Activated CD4-positive, CD25-positive, alpha-beta regulatory T cell treated with anti-CD3 and anti-CD28 coated beads, Interleukin-2, amount 50 U/mL, for 72 hours (primary cell): ENCODE measurements around the gene FNIP2.
"Not testable (repeated sequence)": the region's sequence is repeated elsewhere in the genome, so short reads cannot be mapped to it uniquely, and the experiment has no call there.

ENCODE experiments used
- DNase-seq: peaks from one replicate; pipeline ENCODE4 v3.0.0; 2021

FNIP2 gene

DNA sequence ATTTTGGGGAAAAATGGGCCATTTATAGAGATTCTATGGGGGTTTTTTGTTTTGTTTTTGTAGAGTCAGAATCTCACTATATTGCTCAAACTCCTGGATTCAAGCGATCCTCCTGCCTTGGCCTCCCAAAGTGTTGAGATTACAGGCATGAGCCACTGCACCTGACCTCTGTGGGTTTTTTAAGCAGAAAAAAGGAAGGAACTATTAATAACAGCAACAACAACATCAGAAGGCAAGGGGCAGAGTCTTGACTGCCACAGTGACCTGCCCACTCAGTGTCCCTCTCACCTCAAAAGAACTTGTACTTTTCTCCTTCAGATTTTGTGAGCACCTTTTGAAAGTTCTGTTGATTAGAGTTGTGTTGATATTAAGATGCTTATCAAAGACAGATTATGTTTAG, 48.1 kb downstream of the FNIP2 start:
- DNase-seq, result no peak

DNA sequence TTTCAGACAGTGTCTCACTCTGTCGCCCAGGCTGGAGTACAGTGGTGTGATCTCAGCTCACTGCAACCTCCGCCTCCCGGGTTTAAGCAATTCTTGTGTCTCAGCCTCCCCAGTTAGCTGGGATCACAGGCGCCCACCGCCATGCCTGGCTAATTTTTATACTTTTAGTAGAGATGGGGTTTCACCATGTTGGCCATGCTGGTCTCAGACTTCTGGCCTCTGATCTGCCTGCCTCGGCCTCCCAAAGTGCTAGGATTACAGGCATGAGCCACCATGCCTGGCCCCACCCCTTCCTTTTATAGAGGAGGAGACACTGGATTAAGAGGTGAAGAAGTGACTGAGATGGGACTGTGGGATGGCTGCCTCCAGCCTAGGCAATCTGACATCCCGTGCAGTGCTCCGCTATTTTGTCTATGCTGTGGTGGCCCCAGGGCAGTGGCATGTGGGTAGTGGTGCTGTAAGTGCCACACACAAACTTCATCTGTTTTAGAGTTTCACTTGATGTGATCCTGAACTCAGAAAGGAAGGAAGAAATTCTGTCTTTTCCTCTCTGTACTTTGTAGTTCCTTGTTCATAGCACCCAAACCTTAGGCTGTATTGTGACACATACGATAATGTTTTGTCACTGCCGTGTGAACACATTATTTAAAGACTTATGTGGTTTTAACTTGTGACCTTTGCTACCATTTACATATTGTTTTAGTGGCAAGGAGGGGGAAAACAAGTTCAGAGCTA, 48.9 kb downstream of the FNIP2 start:
- no peak for DNase-seq

GRCh38 chr4:158818560-158819140, 49.8 kb downstream of the FNIP2 start:
- DNase-seq, result no peak

- DNase-seq, result no peak
These were observed 51.3 kb downstream of the FNIP2 start for GRCh38 chr4:158819942-158820786.

GRCh38 chr4:158821228-158821971, 52.6 kb downstream of the FNIP2 start:
- no peak for DNase-seq

DNA sequence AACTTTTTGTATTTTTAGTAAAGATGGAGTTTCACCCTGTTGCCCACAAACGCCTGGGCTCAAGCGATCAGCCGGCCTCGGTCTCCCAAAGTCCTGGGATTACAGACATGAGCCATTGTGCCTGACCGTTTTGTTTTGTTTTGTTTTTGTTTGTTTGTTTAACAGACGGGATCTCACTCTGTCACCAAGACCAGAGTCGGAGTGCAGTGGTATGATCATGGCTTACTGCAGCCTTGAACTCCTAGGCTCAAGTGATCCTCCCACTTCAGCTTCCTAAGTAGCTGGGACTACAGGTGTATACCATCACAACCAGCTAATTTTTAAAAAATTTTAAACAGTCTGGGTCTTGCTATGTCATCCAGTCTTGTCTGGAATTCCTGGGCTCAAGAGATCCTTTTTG, 53.5 kb downstream of the FNIP2 start:
- DNase-seq, result no peak

DNA sequence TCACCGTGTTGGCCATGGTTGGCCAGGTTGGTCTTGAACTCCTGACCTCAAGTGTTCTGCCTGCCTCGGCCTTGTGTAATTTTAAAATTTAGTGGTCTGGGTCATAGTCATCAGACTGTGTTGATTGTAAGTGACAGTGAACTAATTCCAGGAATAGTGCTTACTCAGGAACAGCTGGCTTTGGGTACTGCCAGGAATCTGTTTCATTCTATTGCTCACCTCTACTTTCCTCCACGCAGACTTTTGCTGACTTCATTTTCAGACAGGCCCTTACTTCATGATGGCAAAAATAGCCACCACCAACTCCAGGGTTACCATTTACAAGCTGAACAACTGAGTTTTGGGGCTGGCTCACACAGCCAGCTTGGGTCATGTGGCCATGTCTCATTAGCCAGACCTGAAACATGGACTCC, 54.6 kb downstream of the FNIP2 start:
- DNase-seq, result no peak

GRCh38 chr4:158824425-158825274, 55.8 kb downstream of the FNIP2 start:
- no peak for DNase-seq

DNA sequence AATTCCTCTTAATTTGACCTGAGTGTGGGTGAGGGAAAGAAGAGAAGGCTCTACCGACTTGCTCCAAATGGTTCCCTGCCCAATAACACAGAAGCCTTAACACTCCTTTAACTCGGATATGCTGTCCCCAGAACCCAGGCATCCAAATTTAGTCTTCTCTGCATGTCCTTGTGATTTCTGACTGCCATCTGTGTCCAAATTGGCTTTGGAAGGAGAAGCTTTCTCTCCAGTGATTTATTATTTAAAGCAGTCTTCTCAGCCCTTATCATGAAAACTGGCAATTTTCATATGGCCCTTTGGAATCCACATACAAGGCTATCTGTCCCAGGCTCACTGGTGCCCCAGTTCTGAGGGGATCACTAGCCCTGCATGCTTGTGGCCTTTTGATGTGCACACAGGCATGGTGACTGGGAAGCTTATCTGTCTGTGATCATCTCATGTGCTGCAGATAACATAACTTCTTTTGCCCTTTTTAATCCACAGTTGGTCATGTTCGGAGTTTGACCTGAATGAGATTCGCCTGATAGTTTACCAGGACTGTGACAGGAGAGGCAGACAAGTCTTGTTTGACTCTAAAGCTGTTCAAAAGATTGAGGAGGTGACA, 56.7 kb downstream of the FNIP2 start:
- DNase-seq, result no peak

- DNase-seq, result no peak
These were observed 57.2 kb downstream of the FNIP2 start for GRCh38 chr4:158826057-158826456.

GRCh38 chr4:158826882-158827281, 58.1 kb downstream of the FNIP2 start:
- no peak for DNase-seq

- no peak for DNase-seq
These were observed 58.7 kb downstream of the FNIP2 start for GRCh38 chr4:158827543-158827981.

GRCh38 chr4:158828151-158828550, 59.3 kb downstream of the FNIP2 start:
- DNase-seq, result not testable (repeated sequence)

DNA sequence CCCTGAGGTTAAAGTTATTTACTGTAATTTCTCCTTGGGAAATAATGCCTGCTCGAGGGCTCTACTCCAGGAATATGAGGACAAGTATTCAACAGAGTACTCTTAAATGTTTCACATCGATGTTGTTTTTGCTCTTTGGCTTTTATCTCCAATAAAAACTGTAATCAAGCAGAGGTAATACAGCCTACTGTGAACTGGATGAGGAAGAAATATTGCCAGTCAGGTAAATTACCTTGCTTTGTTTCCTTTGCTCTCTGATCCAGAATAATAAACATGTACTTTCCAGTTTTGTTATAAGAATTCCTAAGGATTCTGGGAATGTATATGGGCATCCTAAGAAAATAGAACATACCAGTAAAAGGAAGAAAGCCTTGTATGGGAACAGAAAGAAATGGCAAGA, 60.4 kb downstream of the FNIP2 start:
- DNase-seq, result no peak

GRCh38 chr4:158833602-158834001, 64.8 kb downstream of the FNIP2 start:
- DNase-seq, result no peak

GRCh38 chr4:158835226-158836001, 66.6 kb downstream of the FNIP2 start:
- DNase-seq, result no peak

DNA sequence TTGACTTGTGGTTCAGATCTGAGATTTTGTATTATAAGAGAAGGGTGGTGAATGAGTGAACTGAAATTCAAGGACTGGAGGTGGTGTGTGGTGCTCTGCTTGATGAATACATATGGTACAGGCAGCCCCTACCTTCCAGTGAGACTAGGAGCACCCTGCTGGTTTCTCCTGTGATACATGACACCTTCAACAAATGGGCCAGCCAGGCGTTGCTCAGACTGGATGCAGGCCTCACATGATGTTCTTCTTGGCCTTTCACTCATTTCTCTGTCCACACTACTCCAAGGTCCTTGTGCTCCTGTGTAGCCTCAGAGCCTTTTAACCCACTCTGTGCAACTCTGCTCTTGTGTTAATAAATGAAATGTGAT, 67.2 kb downstream of the FNIP2 start:
- DNase-seq, result no peak

GRCh38 chr4:158836828-158837449, 68.1 kb downstream of the FNIP2 start:
- no peak for DNase-seq

DNA sequence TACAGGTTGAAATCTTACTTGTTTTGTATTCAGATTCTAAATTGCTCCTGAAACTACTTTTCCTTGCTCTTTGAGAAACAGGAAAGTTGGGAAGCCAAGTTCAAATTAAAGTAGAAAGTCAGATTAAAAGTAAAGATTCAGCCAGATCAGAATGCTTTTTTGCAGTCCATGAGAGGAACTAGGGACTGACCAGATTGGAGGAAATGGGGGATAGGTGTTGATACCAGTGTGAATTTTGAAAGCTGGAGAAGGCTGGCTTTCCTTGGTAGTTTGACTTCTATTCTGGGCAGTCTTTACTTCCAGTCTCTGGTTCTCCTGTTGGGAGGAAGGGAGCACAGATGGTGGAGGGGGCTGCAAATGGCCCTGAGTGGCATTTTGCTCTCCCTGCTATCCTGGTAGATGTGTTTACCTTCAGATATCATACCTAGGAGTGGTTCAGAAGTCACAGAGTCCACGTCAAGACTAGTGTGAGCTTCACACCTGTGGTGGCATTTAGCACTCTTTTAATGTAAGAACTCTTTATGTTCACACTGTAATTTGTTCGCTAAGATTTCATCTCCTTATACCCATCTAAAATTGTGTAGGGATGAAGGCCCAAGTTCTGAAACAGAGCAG, 68.8 kb downstream of the FNIP2 start:
- DNase-seq, result no peak

GRCh38 chr4:158840131-158840530, 71.3 kb downstream of the FNIP2 start:
- DNase-seq, result no peak
